Measurements from ENCODE around the gene TEN1. TPM values are rescaled to one million over a fixed set of nuclear protein-coding genes. Genes with fewer than 3 reads are reported as not detected.

TEN1 gene
- total and polyA plus RNA-seq, 8 donors = 19.3 to 32.2 (median 27.5) TPM

DNA sequence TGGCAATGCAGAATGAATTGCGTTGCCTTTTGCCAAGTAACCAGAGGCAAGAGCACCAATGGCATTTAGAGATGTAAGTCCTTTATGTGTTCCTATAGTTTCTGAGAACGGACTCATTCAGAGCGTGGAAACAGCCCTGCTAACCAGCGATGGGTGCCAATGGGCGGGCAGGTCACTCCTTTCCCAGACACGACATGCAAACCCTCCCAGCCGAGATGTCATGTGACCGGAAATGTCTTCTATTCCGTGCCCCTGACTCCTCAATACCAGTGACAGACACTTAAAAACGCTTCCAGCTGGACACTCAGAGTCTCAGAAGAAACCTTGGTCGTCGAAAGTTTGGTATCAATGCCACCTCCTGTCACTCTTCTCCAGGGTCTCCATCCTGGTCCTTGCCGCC lies 41.4 kb upstream of the TEN1 start:
- ATAC-seq (no peak), DNase-seq (peak in 1 of 4 donors; percentile 38)
- Histone ChIP-seq H3K36me3 (no peaks in the 10 kb centered on the region), H3K27me3 (no peaks in the 10 kb centered on the region), H3K4me3 (no peak overlapping the region), H3K4me1 (peaks cover 0 to 15% of the 10 kb centered on the region in 2 donors), H3K27ac (no peak overlapping the region), H3K9me3 (no peaks in the 10 kb centered on the region)
- no peak for TF ChIP-seq CTCF (IDR thresholded peaks at IDR 0.05)
- intact Hi-C loops (cut with DNase I) = no loop called here

- Histone ChIP-seq H3K4me1 (peaks cover 0 to 15% of the 10 kb centered on the region in 2 donors), H3K27me3 (no peaks in the 10 kb centered on the region), H3K9me3 (no peaks in the 10 kb centered on the region), H3K36me3 (peaks cover 0 to 25% of the 10 kb centered on the region in 2 donors), H3K27ac (peak within 1 kb of the TSS; percentile 37 to 77), H3K4me3 (peak within 1 kb of the TSS; percentile 65 to 72)
- ATAC-seq = peak; percentile 99
- DNase-seq = peak; percentile 87 to 99 (median 96)
- intact Hi-C loops (cut with DNase I) = no loop called here
- TF ChIP-seq CTCF (IDR thresholded peaks at IDR 0.05) = peak in 1 of 2 donors; percentile 16
These were observed 38.2 kb upstream of the TEN1 start, which contains the start of gene FBF1 for GRCh38 chr17:75940727-75941441. FBF1 (minus strand) TSS chr17:75941042; CDS start chr17:75938149, 2,893 bp downstream.

GRCh38 chr17:75941442-75941819 lies 37.6 kb upstream of the TEN1 start:
- peaks cover 0 to 30% of the 10 kb centered on the region in 2 donors for H3K36me3 ChIP-seq
- no peaks in the 10 kb centered on the region for H3K9me3 ChIP-seq
- peak overlapping the region in 1 of 2 donors; percentile 77 for H3K27ac ChIP-seq
- TF ChIP-seq CTCF (IDR thresholded peaks at IDR 0.05) = no peak
- ATAC-seq (no peak), DNase-seq (no peak)
- no peaks in the 10 kb centered on the region for H3K27me3 ChIP-seq
- peak overlapping the region; percentile 65 to 72 for H3K4me3 ChIP-seq
- intact Hi-C loops (cut with DNase I) = no loop called here
- peaks cover 0 to 15% of the 10 kb centered on the region in 2 donors for H3K4me1 ChIP-seq

DNA sequence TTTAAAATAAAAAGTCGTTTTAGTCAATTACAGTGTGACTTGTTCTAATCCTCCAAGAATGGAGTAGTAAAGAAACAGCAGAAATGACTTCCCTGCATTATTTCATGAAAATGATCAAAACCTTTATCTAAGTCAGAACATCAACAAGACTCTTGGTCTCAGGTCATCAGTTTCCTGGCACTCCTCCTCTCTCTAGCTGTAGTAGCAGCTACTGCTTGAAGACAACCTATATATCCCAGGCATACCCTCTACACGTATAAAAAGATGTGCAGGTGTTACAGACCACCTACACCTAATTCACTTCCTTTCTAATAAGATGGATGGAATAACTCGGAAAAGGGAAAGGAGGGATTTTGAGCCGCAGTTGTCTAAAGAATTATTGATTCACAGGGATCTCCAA lies 36.6 kb upstream of the TEN1 start:
- H3K4me3 ChIP-seq = no peak overlapping the region
- no peak for DNase-seq
- TF ChIP-seq CTCF (IDR thresholded peaks at IDR 0.05) = no peak
- no peaks in the 10 kb centered on the region for H3K27me3 ChIP-seq
- intact Hi-C loops (cut with DNase I) = no loop called here
- H3K27ac ChIP-seq = no peak overlapping the region
- peaks cover 0 to 15% of the 10 kb centered on the region in 2 donors for H3K4me1 ChIP-seq
- no peaks in the 10 kb centered on the region for H3K9me3 ChIP-seq
- no peak for ATAC-seq
- peaks cover 0 to 41% of the 10 kb centered on the region in 2 donors for H3K36me3 ChIP-seq

DNA sequence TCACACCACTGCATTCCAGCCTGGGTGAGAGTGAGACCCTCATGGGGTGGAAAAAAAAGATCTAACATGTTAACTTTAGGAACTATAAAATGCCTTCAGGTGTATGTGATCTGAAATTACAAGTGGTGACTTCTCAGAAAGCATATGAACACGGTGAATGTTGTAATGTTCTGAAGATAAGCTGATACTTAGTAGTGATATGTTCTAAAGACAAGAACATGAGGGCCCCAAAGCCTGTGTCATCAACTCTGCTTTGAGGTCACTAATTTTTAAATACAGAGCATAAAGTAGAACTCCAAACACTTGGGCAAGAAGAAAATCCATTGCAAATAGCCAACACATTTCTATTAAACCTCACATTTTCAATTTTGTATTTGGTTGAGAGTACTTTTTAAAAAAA lies 35.5 kb upstream of the TEN1 start:
- ATAC-seq (no peak), DNase-seq (no peak)
- intact Hi-C loops (cut with DNase I) = no loop called here
- TF ChIP-seq CTCF (IDR thresholded peaks at IDR 0.05) = no peak
- peaks cover 0 to 51% of the 10 kb centered on the region in 2 donors for H3K36me3 ChIP-seq
- no peak overlapping the region for H3K4me3 ChIP-seq
- no peaks in the 10 kb centered on the region for H3K27me3 ChIP-seq
- H3K4me1 ChIP-seq = peaks cover 0 to 15% of the 10 kb centered on the region in 2 donors
- H3K9me3 ChIP-seq = no peaks in the 10 kb centered on the region
- H3K27ac ChIP-seq = no peak overlapping the region
